ENCODE measurements around the gene ZRANB2.

Gene ZRANB2

DNA sequence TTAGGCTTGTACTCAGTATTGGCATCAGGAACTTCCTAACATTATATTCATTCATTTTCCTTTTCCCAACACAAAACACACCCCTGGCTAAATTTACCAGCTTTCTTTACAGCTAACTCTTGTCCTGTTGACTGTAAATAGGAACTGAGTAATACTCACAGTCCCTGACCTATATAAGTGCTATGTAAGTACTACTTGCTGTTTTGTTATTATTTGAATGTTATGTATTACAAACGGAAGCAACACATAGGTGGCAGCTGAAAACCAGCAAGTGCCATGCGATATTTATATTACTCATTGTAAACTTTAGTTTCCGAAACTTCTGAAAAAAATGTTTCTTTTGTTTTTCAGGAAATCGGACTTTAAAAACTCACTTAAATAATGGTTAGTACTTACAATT, 54.7 kb downstream of the ZRANB2 start:
- DNase-seq: no peak

DNA sequence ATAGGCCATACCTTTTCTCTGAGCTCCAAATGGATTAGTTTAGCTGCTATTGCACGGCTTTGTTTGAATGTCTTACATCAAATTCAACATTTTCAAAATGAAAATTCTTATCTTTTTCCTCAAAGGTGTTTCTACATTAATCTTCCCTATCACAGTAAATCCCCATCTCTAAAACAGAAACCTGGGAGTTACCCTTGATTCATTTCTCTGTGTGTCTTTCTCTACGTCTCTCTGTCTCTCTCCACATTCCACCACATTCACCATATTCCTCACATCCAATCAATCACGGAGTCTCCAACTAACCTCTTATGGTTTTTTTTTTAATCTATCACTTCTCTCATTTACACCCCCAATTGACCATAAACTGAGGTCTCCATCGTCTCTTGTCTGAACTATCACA, 57.3 kb downstream of the ZRANB2 start:
- no peak for DNase-seq

DNA sequence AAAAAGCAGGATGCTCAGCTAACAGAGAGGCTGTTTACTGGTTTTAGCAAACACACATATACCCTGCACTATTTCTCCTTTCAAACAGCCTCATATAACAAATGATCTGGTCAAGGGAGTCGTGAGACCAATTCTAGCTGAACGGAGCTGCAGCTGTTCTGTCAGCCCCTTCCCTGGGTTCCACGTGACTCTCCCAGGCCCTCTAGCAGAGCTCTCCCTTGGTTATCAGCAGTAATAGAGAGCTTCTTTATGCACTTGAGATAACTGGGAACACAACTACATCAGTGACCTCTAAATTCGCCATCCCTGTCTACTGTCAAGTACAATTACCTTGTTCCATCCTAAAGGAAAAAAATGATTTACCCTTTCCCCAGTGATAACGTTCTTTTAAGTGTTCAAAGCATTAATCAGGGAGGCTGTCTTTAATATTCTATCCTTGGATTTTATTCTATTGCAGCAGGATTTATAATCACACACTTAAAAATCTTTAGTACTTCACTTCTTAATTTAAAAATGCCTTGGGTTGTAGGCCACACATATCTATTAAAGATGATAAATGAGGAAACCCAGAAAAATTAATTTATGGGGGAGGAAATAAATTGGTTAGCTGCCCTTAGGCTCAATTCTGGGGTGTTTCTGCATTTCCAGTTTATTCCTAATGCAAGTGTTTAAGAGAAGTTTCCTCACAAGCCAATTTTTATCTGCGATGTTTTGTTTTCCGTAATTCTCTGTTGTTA, 61.4 kb downstream of the ZRANB2 start:
- no peak for DNase-seq

DNA sequence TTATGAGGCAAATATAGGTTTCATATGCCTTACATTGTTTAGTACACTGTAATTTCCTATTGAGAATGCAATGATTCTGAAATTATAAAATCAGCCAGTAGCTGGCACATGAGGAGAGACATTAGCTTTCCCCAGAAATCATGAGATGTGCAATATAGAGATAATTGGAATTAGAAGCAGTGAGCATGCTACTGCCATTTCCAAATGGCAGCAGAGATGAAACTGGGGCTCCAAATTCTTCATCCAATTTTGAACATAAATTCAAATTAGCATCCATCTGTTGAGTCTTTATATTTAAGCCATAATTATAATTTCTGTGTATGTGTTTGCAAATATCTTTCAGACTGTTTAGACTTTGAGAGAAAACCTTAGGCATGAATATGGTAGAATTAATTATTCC, 62.0 kb downstream of the ZRANB2 start:
- no peak for DNase-seq

DNA sequence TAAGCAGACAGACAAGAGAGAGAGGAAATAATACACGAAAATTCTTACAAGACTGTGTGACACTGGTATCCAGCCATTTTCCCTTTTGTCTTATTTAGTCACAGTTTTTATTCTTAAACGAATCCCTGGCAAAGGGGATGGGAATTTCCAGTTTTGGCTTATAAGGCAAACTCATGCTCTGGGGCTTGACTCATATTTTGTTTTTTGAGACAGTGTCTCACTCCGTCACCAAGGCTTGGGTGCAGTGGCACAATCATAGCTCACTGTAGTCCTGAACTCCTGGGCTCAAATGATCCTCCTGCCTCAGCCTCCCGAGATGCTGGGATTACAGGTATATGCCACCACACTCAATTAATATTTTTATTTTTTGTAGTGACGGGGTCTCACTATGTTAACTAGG, 65.1 kb downstream of the ZRANB2 start:
- no peak for DNase-seq

DNA sequence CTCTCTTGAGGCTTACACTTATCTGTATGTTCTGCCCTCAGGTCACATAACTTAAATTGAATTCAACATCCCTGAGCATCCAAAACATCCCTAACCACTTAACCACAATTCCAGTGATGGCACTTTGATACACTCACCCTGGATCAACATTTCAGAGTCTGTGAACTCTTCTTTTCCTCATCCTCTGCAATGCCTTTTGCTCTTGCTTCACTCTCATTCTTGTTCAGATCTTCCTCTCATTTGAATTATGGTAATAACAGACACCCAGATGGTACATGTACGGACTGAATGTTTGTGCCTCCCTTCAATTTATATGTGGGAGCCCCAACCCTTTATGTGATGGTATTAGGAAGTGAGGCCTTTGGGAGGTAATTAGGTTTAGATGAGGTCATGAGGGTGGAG, 66.7 kb downstream of the ZRANB2 start:
- no peak for DNase-seq

Data from GDM1 (cell line).